Natural killer cell treated with Interleukin-12 subunit alpha and Interleukin-12 subunit beta and Interleukin-15 and Interleukin-18, amount 100 ng/mL, for 72 hours (primary cell): ENCODE measurements around the gene LYZL1. TPM values are rescaled to one million over a fixed set of nuclear protein-coding genes. Genes with fewer than 3 reads are reported as not detected.
"Not testable (repeated sequence)": the region's sequence is repeated elsewhere in the genome, so short reads cannot be mapped to it uniquely, and the experiment has no call there.

Source experiments
- ATAC-seq, 2 donors: fragments of 150-1000 bp; cut with Tn5 transposase in 1 of 2; sonication (Bioruptor Pico), chemical (Tn5 transposase) in 1 of 2; 2 replicates each; pipeline ENCODE4 v1.10.0; 2021
- DNase-seq: peaks from one replicate; pipeline ENCODE4 v3.0.0; 2022; ENCODE audit warnings: low spot score
- H3K27ac Mint-ChIP-seq, 2 donors: 1 replicate in 1 of 2; 2 replicates in 1 of 2; pipeline ENCODE4 v1.8.0; 2022; ENCODE audit warnings: mixed read lengths in 2 of 2, mild to moderate bottlenecking in 1 of 2, moderate library complexity in 1 of 2
- H3K27me3 Mint-ChIP-seq, 2 donors: 1 replicate in 1 of 2; 2 replicates in 1 of 2; pipeline ENCODE4 v1.8.0; 2022; ENCODE audit warnings: mixed read lengths in 2 of 2
- H3K36me3 Mint-ChIP-seq: one replicate; pipeline ENCODE4 v1.8.0; 2022; ENCODE audit warnings: mixed read lengths
- H3K4me1 Mint-ChIP-seq, 2 donors: 1 replicate in 1 of 2; 2 replicates in 1 of 2; pipeline ENCODE4 v1.8.0; 2022; ENCODE audit warnings: low read depth in 2 of 2, mixed read lengths in 2 of 2, mild to moderate bottlenecking in 1 of 2
- H3K4me3 Mint-ChIP-seq: one replicate; pipeline ENCODE4 v1.8.0; 2022; ENCODE audit warnings: mixed read lengths
- H3K9me3 Mint-ChIP-seq: 2 replicates; pipeline ENCODE4 v1.8.0; 2022; ENCODE audit warnings: mixed read lengths
- total RNA-seq, 2 donors: library from RNA; stranded (reverse); gene quantifications; one replicate each; pipeline ENCODE4 v1.2.3, GENCODE V29; 2022

The LYZL1 gene
- not detected for total RNA-seq

DNA sequence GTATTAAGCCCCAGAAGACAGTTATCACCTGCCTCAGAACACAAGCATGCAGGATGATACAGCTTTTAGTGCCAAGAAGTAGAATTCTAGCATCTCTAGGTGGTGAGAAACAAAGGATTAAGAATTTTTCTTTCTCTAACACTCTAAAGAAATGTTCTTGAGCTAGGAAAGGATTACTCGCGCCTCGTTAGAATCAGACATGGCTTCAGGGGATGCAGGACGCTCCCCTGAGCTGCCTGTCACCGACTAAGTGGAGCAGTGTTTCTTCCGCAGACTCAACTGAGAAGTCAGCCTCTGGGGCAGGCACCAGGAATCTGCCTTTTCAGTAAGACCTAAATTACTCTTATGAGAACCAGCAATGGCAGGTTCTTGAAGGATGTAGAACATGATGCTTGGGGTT lies at the start of gene LYZL1:
TSS of gene LYZL1 (plus strand) at position 165 of the 400 bp plus-strand sequence. CDS start 2,798 bp downstream, outside the sequence.
- H3K36me3 Mint-ChIP-seq, H3K9me3 Mint-ChIP-seq, ATAC-seq: not testable (repeated sequence)

DNA sequence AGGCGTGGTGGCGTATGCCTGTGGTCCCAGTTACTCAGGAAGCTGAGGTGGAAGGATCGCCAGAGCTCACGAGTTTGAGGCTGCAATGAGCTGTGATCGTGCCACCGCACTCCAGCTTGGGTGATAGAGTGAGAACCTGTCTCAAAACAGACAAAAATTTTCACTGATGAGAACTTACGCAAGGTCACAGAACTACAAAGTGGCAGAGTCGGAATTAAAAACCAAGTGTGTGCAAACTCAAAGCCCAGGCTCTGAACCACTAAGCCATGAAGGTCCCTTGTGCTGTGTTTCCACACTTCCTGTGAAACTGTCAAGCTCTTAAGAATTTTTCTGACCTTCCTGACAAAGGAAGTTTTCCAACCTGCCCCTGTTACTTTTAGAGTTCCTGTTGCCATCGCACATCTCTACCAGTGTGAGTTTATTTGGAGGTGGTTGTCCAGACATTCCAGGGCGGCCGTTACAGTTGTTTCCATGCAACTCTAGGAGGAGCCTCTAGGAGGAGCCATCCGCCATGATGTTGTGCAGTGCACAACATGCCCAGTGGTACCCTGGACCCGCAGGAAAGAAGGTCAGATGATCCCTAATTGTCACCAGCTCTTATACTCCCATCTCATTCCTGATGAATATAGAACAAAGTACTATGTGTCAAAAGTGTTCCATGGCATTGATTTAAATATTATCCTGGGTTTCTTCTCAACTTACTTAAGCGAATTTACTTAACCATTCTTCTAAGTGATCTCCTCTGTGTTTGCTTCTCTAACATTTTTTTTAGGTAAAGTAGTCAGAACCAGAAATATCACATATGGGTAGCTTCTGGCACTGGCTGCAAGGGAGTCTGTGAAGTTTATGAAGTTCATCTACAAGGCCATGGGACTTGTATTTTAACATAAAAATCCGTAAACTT lies 49.0 kb upstream of the LYZL1 start:
- H3K4me1 Mint-ChIP-seq, result no peaks in the 10 kb centered on the region
- peaks cover 9 to 10% of the 10 kb centered on the region in 2 donors for H3K27me3 Mint-ChIP-seq
- DNase-seq (no peak), ATAC-seq (no peak)
- no peaks in the 10 kb centered on the region for H3K36me3 Mint-ChIP-seq
- H3K9me3 Mint-ChIP-seq, result no peaks in the 10 kb centered on the region
- no peak overlapping the region for H3K27ac Mint-ChIP-seq
- H3K4me3 Mint-ChIP-seq, result no peak overlapping the region

More for the DNA sequence above, at the start of gene LYZL1:
- H3K27ac Mint-ChIP-seq, H3K4me1 Mint-ChIP-seq, DNase-seq, H3K4me3 Mint-ChIP-seq: not testable (repeated sequence)
- H3K27me3 Mint-ChIP-seq, result peaks cover 18 to 43% of the 10 kb centered on the region in 2 donors

DNA sequence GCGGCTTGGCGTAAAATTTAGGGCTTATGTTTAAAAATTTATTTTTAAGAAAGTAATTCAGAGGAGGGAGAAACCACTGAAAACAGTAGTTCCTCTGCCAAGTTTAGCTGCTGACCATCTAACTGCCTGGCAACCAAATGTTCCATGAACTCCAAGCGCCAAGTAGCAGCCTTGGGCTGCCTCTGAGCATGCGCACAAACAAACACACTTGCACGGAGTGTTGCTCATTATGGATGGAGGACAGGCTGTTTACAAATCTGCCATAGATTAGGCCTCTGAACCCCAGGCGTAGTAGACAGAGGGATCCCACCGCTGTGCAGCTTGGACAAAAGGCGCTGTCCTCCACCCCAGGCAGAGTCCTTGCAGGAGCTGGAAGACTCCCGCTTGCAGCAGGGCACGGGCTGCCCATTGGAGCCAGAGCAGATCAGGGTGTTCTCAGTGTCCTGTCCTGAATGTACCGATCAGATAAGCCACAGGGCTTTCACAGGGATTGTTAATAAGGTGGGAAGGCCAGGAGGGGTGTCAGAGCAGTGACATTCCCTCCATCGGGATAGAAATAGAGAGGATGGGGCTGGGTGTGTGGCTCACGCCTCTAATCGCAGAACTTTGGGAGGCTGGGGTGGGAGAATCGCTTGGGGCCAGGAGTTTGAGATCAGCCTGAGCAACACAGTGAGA lies 47.7 kb upstream of the LYZL1 start:
- Mint-ChIP-seq H3K9me3 (no peaks in the 10 kb centered on the region), H3K4me3 (no peak overlapping the region), H3K4me1 (no peaks in the 10 kb centered on the region), H3K27ac (no peak overlapping the region), H3K36me3 (no peaks in the 10 kb centered on the region), H3K27me3 (peaks cover 10 to 14% of the 10 kb centered on the region in 2 donors)
- no peak for ATAC-seq
- no peak for DNase-seq

DNA sequence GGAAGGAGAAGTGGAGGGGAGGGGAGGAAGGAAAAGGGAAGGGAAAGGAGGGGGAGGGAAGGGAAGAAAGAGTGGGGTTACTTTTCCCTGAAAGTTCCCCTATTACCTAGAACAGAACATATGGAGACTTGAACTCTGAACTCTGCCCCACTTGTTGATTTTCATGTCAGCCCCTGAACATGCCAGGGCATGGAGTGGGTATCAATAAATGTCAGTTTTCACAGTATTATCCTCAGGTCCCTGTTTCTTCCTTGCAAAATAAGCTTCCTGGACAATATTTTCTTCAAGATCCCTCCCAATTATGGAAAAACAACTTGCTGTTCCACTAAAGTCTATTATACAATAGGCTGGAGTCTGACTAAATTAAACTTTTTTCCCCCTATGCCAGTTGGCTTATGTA lies 46.9 kb upstream of the LYZL1 start:
- H3K36me3 Mint-ChIP-seq, result no peaks in the 10 kb centered on the region
- H3K27me3 Mint-ChIP-seq, result peaks cover 10 to 14% of the 10 kb centered on the region in 2 donors
- no peak for ATAC-seq
- no peak overlapping the region for H3K27ac Mint-ChIP-seq
- no peak overlapping the region for H3K4me3 Mint-ChIP-seq
- no peak for DNase-seq
- no peaks in the 10 kb centered on the region for H3K9me3 Mint-ChIP-seq
- H3K4me1 Mint-ChIP-seq, result no peaks in the 10 kb centered on the region

DNA sequence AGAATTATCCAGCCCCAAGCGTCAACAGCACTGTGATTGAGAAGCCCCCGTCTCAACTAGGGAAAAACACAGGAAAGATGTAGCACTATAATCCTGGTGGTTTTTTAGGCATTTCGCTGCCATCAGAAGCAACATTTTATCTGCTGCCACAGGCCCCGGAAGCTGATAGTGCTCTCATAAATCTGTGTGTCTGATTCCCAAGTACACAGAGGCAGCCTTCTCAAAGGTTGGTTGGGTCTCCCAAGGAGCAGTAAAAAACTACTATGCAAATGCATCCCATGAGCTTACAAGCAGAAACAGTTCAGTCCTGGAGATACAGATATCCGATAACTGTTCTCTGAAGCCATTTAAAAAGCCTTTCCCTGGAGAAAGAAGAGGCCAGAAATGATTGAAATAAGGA lies 45.8 kb upstream of the LYZL1 start:
- Mint-ChIP-seq H3K27me3 (peaks cover 10 to 14% of the 10 kb centered on the region in 2 donors), H3K36me3 (no peaks in the 10 kb centered on the region), H3K4me1 (no peaks in the 10 kb centered on the region), H3K9me3 (no peaks in the 10 kb centered on the region), H3K27ac (no peak overlapping the region), H3K4me3 (no peak overlapping the region)
- ATAC-seq (no peak), DNase-seq (no peak)

DNA sequence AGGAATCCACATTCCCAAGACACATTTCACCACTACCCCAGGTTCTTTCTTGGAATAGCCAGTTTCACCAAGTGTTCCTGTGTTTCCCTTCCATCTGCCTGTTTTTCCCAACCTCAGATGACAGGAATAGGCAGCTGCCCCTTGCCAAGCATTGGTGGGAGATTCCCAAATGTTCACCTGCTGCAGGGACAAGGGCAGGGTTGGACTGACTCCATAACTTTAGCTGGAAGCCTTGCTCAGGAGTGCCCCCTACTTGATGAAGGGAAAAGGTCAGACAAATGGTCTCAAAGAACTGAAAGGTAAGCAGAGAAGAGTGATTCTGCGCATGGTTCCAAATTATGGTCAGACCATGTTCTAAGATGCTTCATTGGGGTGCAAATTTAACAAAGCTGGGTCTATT lies 45.1 kb upstream of the LYZL1 start:
- Mint-ChIP-seq H3K36me3 (no peaks in the 10 kb centered on the region), H3K27me3 (peaks cover 10 to 14% of the 10 kb centered on the region in 2 donors), H3K4me3 (no peak overlapping the region), H3K27ac (no peak overlapping the region), H3K9me3 (no peaks in the 10 kb centered on the region), H3K4me1 (no peaks in the 10 kb centered on the region)
- DNase-seq, result no peak
- ATAC-seq, result no peak

DNA sequence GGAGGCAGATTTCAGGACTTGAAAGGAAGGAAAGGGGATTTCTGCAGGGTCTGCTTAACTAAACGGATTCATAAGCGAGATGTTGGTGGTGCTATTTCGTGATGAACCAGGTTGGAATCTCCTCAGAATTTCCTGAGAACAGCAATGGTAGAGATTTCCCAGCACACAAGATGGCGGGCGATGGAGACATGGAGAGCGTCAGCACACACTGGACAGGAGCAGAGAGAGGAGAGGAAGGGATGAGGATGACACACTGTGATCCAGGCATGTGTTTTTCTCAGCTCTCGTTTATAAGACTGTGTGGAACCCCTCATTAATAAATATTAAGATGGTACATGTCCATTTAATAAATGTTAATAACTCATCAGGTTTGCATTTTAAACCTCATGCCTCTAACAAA lies 43.9 kb upstream of the LYZL1 start:
- no peak for ATAC-seq
- DNase-seq, result no peak
- H3K4me3 Mint-ChIP-seq, result no peak overlapping the region
- no peaks in the 10 kb centered on the region for H3K4me1 Mint-ChIP-seq
- no peaks in the 10 kb centered on the region for H3K36me3 Mint-ChIP-seq
- H3K27me3 Mint-ChIP-seq, result peaks cover 12 to 14% of the 10 kb centered on the region in 2 donors
- H3K9me3 Mint-ChIP-seq, result no peaks in the 10 kb centered on the region
- H3K27ac Mint-ChIP-seq, result no peak overlapping the region

DNA sequence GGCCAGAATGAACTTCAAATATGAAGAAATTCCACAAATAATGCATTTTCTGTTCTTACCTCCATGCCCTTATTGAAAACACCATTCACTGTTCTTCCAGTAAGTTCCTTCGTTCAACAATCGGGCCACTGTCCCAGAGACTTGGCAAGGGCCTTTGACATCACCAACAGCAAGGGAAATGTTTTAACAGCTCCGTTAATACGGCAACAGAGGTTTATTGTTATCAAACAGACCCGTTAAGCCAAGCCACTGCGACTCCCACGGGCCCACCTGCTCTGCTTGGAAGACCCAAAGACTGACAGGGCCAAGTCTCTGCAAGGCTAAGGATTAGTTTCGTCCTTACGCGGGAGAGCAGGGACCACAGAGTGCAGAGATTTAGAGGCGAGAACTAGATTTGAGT lies 43.4 kb upstream of the LYZL1 start:
- DNase-seq, result no peak

DNA sequence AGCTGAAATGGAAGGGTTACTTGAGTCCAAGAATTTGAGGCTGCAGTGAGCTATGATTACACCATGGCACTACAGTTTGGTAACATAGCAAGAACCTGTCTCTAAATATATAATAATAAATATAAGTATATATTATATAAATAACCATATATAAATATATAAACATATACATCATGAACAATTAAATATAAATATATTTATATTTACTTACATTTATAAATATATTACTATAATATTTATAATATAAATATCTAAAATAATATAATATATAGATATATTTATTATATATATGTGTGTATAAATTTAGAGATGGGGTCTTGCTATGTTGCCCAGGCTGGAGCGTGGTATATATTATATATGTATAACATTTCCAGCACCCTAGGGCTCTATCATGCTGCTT lies 42.4 kb upstream of the LYZL1 start:
- Mint-ChIP-seq H3K27me3 (peaks cover 9 to 10% of the 10 kb centered on the region in 2 donors), H3K9me3 (no peaks in the 10 kb centered on the region), H3K27ac (no peak overlapping the region), H3K36me3 (no peaks in the 10 kb centered on the region), H3K4me3 (no peak overlapping the region), H3K4me1 (no peaks in the 10 kb centered on the region)
- no peak for ATAC-seq
- no peak for DNase-seq

More for the DNA sequence above, 43.4 kb upstream of the LYZL1 start:
- Mint-ChIP-seq H3K4me3 (no peak overlapping the region), H3K27ac (no peak overlapping the region), H3K27me3 (peaks cover 12 to 14% of the 10 kb centered on the region in 2 donors), H3K36me3 (no peaks in the 10 kb centered on the region), H3K9me3 (no peaks in the 10 kb centered on the region), H3K4me1 (no peaks in the 10 kb centered on the region)
- ATAC-seq, result no peak

DNA sequence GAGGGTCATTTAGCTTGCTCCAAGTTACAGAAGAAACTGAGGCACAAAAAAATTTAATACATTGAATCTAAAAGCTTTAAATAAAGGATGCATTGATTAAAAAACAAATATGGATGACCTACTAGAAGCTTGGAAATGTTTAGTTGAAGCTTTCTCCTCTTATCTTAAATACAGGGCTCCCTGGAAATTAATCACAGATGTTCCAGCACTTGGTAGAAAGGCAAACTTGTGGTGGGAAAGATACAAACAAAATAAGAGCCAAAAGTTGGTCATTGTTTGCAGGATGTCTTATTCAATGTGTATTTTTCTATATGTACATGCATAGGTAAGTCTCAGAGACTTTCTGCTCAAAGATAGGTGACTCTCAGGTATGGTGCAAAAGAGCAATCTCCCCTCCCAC lies 40.7 kb upstream of the LYZL1 start:
- no peak overlapping the region for H3K4me3 Mint-ChIP-seq
- H3K27ac Mint-ChIP-seq, result no peak overlapping the region
- peaks cover 10 to 15% of the 10 kb centered on the region in 2 donors for H3K27me3 Mint-ChIP-seq
- H3K36me3 Mint-ChIP-seq, result no peaks in the 10 kb centered on the region
- DNase-seq (no peak), ATAC-seq (no peak)
- H3K4me1 Mint-ChIP-seq, result no peaks in the 10 kb centered on the region
- H3K9me3 Mint-ChIP-seq, result no peaks in the 10 kb centered on the region

DNA sequence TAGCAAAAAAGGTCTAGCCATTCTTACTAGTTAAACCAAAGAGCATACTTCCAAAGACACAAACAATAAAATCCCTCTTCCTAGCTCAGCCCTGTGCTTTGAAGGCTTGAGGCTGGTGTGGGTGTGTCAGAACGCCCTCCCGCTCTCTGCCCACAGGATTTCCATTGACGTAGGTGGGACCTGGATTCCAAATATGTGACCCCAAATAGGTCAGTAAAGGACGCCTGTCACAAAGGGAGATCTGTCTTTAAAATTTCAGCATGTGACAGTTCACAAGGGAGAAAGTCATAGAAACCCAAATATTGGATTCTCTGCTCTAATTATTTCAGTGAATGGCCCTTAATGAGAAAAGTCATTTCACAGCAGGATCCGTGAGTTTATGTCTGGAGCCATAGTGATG lies 39.9 kb upstream of the LYZL1 start:
- H3K4me3 Mint-ChIP-seq, result no peak overlapping the region
- peaks cover 19 to 21% of the 10 kb centered on the region in 2 donors for H3K27me3 Mint-ChIP-seq
- H3K27ac Mint-ChIP-seq, result no peak overlapping the region
- H3K4me1 Mint-ChIP-seq, result no peaks in the 10 kb centered on the region
- ATAC-seq (no peak), DNase-seq (no peak)
- H3K36me3 Mint-ChIP-seq, result no peaks in the 10 kb centered on the region
- no peaks in the 10 kb centered on the region for H3K9me3 Mint-ChIP-seq

DNA sequence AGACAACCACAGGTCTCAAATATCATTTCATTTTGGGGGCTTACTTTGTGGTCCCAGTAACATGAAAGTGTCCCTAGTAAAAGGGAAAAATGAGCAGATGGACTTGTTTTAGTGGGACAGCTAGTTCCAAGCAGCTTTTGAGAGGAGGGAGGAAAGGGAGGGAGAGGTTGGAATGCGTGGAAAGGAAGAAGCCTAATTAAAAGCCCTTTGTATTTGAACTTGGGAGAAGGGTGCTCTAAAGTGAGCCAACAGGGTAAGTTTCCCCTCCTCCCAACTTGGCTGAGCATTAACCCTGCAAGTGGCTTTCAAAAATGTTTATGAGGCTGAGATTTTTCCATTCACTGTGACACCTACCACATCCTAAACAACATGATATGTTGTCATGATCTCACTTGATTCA lies 38.8 kb upstream of the LYZL1 start:
- no peaks in the 10 kb centered on the region for H3K36me3 Mint-ChIP-seq
- H3K4me3 Mint-ChIP-seq, result no peak overlapping the region
- no peaks in the 10 kb centered on the region for H3K4me1 Mint-ChIP-seq
- H3K9me3 Mint-ChIP-seq, result no peaks in the 10 kb centered on the region
- no peak overlapping the region for H3K27ac Mint-ChIP-seq
- DNase-seq (no peak), ATAC-seq (peak in 1 of 2 donors; percentile 9)
- H3K27me3 Mint-ChIP-seq, result peaks cover 16 to 21% of the 10 kb centered on the region in 2 donors

DNA sequence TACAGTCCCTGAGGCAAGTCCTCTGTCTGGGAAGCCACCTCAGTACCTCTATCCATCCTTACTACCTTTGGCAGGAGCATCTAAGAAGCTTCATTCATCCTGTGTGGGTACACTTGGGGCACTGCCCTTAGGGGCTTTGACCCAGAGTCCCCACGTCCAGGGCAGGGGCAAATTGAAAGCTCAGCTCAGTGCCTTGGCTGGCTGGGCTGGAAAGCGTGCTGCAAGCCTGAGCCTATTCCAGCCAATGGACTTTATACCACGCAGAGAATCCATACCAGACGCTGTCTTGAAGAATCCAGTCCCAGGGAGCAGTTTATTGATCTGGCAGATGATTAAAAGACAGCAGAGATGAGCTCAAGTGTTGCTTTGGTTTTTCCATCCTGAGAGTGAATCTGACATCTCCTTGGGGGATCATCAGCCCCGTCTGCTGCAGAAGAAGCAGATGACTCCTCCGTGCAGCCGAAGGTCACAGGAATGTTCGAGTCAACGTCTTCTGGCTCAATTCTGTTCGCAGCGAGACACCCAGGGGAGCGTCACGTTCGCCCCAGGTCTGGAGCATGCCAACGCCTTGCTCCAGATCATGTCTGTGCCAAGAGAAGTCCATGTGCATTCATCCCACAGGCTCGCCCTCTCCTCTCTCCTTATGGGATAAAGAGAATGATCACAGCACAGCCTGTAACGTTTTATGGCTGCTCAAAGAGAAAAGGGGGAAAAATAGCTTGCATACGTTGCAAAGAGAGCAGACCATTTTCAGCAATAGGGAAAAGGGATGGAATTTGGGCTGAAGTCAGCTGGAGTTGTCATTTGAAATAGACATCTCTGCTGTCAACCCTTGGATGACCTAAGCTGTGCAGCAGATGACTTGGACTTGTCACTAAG lies 35.8 kb upstream of the LYZL1 start:
- DNase-seq (no peak), ATAC-seq (no peak)
- Mint-ChIP-seq H3K4me1 (no peaks in the 10 kb centered on the region), H3K4me3 (no peak overlapping the region), H3K9me3 (no peaks in the 10 kb centered on the region), H3K36me3 (no peaks in the 10 kb centered on the region), H3K27ac (no peak overlapping the region), H3K27me3 (peaks cover 37% of the 10 kb centered on the region in 2 donors)
